Muscle of back (tissue), 11 donors: Measurements from ENCODE around the gene MITF. TPM values are rescaled to one million over a fixed set of nuclear protein-coding genes. Genes with fewer than 3 reads are reported as not detected.

Source experiments
- DNase-seq, 3 donors: peaks; one replicate each; pipeline versions ENCODE4 v3.0.0 to v3.0.0-alpha.2; 2013
- polyA plus RNA-seq, 10 donors: library from polyadenylated mRNA; unstranded; fragments of 120-200 nt; gene quantifications; one replicate each; pipeline ENCODE4 v1.2.1, GENCODE V29; 2013; ENCODE audit not compliant: insufficient read length in 10 of 10

The MITF gene
- polyA plus RNA-seq, 10 donors: 4.2 to 14.9 (median 6.2) TPM

- DNase-seq: peak; percentile 34 to 64 (median 40)
Observed at GRCh38 chr3:69948246-69948862, 209.1 kb downstream of the MITF start.

GRCh38 chr3:69951616-69952015 lies 212.4 kb downstream of the MITF start:
- DNase-seq: no peak

GRCh38 chr3:69959581-69959980 lies 220.3 kb downstream of the MITF start:
- DNase-seq: no peak

GRCh38 chr3:69961706-69962439 lies 222.6 kb downstream of the MITF start:
- no peak for DNase-seq

- no peak for DNase-seq
Observed at GRCh38 chr3:69963643-69964042, 224.4 kb downstream of the MITF start.

- DNase-seq: no peak
Observed at GRCh38 chr3:69967156-69967555, 227.9 kb downstream of the MITF start.

- DNase-seq: no peak
Observed at GRCh38 chr3:69970827-69971226, 231.6 kb downstream of the MITF start.

- DNase-seq: no peak
Observed at GRCh38 chr3:69972672-69973071, 233.4 kb downstream of the MITF start.

GRCh38 chr3:69976021-69976420 lies 236.8 kb downstream of the MITF start:
- no peak for DNase-seq

GRCh38 chr3:69983546-69984265 lies 244.4 kb downstream of the MITF start:
- no peak for DNase-seq

- no peak for DNase-seq
Observed at GRCh38 chr3:69985266-69985665, 246.0 kb downstream of the MITF start.

GRCh38 chr3:69986419-69986818 lies 247.2 kb downstream of the MITF start:
- no peak for DNase-seq

GRCh38 chr3:69987833-69988232 lies 248.6 kb downstream of the MITF start:
- DNase-seq: no peak

- DNase-seq: no peak
Observed at GRCh38 chr3:69993757-69994156, 254.5 kb downstream of the MITF start.

- DNase-seq: no peak
Observed at GRCh38 chr3:69994919-69995318, 255.7 kb downstream of the MITF start.

- DNase-seq: peak; percentile 45 to 86 (median 70)
Observed at GRCh38 chr3:69997631-69998307, 258.5 kb downstream of the MITF start.

GRCh38 chr3:69998759-69999139 lies 259.5 kb downstream of the MITF start:
- DNase-seq: peak in 1 of 3 donors; percentile 37

- no peak for DNase-seq
Observed at GRCh38 chr3:69999140-70000027, 260.1 kb downstream of the MITF start, which contains the start of gene SAMMSON. Gene SAMMSON, plus strand, starts transcription at chr3:69999733.

GRCh38 chr3:70000028-70000410 lies 260.8 kb downstream of the MITF start:
- no peak for DNase-seq

- no peak for DNase-seq
Observed at GRCh38 chr3:70000563-70001081, 261.4 kb downstream of the MITF start.

GRCh38 chr3:70003119-70003518 lies 263.9 kb downstream of the MITF start:
- no peak for DNase-seq
